GM11168 (cell line): ENCODE results near the gene SPOPL.

Experiments used
- in situ Hi-C: fragments of 300-500 bp; cut with MboI; formaldehyde crosslinking; loops from one replicate; pipeline ENCODE4 v1.12.0; 2022; ENCODE audit warnings: low sequenced_read_pairs; ENCODE audit not compliant: unreplicated experiment

The SPOPL gene

DNA sequence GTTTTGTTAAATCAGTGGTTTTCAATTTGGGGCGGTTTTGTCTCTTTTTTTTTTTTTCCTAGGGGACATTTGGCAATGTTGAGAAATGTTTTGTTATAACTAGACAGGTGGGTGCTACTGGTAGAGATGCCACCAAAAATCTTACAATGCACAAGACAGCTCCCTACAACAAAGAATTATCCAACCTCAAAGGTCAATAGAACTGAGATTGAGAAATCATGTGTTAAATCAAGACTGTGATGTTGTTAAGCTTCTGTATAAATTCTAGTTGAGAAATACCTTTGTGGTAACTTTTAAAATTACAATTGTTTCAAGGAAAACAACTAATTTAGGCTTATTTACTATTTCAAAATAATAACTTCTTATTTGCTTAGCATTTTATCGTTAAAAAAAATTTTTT lies 9.4 kb upstream of the SPOPL start:
- in situ Hi-C loops, result loop anchor here (25.0 kb wide), 1 partner anchor 295 kb away; the partner anchor contains the start of gene NXPH2

DNA sequence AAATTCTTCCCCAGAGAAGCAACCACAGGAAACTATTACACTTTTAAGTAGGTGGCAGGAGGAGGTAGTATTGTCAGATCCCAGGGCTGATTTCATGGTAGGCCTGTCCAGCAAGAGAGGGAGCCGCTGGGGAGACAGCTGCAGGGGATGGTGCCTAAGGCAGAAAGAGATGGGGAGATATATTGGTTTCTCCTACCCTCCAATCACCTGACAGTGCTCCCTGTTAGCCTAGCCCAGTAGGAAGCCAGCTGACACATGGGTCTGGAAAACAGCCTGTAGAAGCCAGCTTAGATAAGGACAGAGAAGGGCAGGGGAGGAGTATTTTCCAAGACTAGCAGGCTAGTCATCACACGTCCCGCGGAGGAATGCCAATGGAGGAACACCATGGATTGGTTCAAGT lies 8.2 kb upstream of the SPOPL start:
- in situ Hi-C loops, result loop anchor here (25.0 kb wide), 1 partner anchor 294 kb away; the partner anchor contains the start of gene NXPH2

DNA sequence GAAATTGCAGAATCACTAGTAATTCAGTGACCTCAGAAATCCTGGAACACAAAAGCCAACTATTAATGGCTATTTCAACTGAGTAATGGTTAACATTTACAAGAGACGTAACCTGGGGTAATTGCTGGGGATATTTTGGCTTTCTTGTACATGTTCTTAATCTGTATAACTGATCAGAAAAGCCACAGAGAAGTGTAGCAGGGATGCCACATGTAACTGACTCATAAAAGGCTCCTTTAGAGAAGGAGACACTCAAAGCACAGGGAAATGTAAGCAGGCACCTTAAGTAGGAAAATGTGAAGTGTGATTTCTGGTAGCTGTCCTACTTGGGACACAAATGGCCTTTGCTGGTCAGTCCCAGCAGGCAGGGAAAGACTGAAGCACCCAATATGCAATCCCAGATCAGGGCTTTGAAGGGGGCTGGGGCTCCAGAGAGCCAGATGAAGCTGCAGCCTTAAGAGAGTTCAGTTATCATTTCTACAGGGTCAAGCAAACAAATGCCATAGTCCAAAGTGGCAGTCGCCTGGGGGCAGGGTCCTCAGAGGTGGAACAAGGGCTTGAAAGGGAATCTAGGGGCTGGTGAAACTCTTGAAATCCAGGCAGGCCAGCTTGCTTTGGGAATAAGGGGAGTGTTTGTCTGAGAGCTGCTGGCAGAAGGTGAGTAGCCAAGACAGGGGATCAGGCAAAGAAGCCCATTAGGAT lies 7.2 kb upstream of the SPOPL start:
- in situ Hi-C loops, result loop anchor here (25.0 kb wide), 1 partner anchor 293 kb away; the partner anchor contains the start of gene NXPH2

DNA sequence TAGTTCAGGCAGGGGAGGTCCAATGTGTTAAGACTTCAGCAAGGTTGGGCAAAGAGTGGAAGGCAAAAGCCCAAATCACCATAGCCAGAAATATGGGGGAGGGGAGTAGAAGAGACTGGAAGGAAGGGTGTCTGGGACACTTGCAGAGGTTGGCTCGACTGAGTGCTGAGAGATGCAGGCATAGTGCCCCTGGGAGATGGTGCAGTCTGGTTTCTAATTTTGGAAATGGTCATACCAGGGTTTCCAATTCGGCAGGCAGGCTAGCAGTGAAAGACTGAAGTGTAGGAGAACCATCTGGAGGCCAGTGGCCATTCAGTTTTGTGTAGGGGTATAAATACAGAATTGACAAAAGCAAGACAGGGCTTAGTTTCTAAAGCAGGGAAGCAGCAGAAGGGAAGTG lies 6.2 kb upstream of the SPOPL start:
- in situ Hi-C loops, result loop anchor here (25.0 kb wide), 1 partner anchor 292 kb away; the partner anchor contains the start of gene NXPH2

DNA sequence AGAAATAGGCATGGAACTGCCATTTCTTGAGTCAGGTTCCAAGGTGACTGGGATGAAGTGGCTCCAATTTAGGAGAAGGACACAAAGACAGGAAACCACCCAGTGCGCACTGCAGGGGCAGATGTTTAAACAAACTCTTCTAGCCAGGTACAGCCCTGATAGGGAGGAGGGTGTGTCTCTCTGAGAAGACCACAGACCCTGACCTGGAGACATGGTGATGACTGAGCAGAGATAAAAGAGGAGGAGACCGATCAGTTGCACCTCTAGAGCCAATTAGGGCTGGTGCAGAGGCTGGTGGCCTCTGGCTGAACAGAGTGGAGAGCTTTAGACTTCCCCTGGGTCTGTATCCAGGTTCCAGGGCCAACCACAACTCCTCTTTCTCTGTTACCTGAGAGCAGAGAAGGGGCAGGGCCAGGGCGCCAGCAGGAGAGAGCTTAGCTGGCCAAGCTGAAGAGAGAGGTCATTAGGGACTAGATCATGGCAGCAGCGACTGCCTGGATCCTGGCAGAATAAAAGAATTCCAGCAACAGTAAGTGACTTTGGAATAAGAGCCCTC lies 5.4 kb upstream of the SPOPL start:
- in situ Hi-C loops, result loop anchor here (25.0 kb wide), 1 partner anchor 291 kb away; the partner anchor contains the start of gene NXPH2

DNA sequence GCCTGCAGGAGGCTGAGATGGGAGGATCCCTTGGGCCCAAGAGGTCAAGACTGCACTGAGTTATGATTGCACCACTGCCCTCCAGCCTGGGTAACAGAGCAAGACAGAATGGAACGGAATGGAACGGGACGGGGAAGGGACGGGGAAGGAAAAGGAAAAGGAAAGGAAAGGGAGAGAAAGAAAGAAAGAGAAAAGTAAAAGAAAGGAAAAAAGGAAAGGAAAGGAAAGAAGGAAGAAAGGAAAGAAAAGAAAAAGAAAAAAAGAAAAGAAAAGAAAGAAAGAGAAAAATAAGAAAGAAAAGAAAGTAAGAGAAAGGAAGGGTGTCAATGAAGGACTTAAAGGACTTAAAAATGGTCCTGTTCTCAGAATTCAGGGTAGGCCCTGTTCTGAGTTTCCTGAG lies 4.3 kb upstream of the SPOPL start:
- in situ Hi-C loops, result loop anchor here (25.0 kb wide), 1 partner anchor 290 kb away; the partner anchor contains the start of gene NXPH2

DNA sequence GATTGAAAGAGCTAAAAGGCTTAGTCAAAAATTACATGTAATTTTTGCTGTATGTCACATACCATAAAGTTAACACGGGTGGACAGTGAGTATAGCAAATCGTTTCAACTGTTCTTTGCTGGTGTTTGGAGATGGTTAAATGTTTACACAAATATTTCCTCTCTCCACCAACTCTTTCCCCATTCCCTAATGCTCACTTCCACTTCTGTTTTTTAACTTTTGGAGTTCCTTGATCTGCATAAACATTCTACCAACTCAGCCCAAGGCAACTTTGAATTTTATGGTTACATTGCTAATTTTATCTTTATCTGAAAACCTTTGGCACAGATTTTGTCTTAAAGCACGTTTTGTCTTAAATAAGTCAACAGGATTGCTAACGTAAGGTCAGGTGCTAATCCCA lies 1.9 kb upstream of the SPOPL start:
- in situ Hi-C loops, result loop anchor here (25.0 kb wide), 1 partner anchor 288 kb away; the partner anchor contains the start of gene NXPH2

DNA sequence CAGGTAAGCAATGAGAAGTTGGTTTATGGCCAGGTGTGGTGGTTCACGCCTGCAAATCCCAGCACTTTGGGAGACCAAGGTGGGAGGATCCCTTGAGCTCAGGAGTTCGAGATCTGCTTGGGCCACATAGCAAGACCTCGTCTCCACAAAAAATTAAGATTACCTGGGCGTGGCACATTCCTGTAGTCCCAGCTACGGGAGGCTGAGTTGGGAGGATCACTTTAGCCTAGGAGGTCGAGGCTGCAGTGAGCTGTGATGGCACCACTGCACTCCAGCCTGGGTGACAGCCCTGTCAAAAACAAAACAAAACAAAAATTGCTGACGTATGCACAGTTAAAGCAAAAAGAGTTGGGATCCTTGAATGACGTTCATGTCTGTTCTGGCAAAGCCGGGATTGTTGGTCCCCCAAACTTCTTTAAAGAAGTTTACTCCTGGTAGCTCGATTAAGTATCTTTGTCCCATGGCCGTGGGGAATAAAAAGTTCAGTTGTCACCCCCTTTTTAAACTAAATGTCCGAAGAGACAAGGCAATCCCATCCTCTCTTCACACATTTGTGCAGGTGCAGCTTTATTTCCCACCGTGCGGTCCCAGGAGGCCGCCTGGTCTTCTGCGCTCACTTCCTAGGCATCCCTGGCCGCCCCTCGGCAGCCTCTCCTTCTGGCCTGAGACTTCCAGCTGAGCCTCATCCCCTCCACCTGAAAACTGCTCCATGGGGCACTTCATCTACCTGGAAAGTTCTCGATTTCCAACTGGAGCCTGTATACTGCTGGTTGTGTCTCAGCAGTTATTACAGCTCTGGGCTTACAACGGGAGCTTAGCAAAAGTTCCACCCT lies 762 bp upstream of the SPOPL start:
- in situ Hi-C loops, result no loop called here

DNA sequence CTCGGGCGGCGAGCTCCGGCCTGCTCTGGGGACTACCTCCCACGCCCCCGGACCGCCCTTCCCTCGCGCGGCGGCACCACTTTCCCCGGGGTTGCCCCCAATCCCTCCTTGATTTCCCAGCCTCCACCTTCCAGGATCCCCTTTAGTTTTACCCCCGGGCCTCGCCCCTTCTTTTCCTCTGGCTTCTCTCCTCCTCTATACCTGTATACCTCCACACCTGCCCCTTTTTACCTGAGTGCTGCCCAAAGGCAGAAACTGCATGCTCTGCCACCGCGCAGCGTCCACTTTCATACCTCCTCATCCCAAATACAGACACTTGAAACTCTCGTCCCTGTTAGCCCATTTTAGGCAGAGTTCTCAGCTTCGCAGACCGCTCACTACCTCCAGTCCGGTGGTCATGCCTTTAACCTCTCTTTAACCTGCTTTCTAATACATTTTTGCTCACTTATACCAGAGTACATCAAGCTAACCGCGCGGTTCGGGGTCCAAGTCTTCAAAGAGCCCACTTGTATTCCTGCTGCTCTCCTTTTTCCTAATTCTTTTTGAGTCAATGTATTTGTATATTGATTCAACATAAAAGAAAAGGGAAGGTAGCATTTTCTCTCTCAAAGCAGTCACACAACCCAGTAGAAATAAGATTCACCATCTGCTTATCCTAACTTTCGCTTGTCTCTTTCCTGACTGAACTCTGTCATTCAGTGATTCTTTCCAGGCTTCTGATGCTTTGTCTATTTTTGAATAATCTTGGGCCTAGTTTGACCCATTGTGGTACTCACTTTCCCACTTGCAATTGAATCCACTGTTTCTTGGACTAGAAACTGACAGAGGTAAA lies 901 bp downstream of the SPOPL start:
- in situ Hi-C loops, result no loop called here

DNA sequence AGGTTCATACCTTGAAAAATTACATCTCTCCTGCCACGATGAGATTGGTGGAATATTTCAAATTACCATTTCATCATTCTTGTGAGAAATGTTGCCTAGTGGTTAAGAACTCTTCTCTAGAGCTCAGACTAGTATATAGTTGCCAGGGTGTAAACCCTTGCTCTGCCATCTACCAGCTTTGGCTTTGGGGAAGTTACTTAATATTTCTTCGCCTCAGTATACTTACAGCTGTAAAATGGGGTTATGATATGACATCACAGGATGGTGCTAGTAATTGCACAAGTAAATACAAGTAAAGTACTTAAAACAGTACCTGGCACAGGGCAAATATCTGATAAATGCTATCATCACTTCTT lies 1.5 kb downstream of the SPOPL start:
- in situ Hi-C loops, result no loop called here

DNA sequence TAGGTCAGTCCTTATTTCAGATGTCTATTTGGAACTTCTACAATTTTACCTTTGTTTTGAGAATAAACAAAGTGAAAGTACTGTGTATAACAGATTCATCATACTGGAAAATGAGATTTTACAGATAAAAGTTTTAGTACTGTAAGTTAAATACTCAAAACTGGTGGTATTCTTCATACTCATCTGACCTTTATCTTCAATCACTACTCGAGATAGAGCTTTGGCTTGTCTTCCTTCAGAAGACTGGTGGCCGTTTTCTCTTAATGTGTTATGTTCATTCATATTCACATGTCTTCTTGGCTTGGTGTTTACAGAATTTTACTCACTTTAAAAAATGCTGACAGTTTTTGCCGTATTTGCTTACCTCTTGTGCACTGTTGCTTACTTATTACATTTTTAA lies 2.1 kb downstream of the SPOPL start:
- in situ Hi-C loops, result no loop called here

DNA sequence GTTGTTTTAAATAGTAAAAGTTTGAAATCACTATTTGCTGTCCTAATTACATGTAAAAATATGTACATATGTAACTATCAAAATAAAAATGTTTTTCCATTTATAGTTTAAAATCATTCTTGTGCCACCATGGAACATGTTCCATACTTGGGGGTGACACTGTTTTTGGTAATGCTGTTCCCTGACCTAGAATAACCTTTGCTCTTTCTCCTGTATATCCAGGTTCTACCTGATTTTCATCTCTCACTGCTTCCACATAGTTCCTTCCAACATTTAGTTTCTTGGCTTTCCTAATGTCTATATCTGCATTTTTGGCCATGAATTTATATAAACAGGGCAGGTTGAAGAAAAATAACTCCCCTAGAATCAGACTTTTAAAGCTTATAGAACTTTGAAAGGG lies 2.5 kb downstream of the SPOPL start:
- in situ Hi-C loops, result no loop called here

DNA sequence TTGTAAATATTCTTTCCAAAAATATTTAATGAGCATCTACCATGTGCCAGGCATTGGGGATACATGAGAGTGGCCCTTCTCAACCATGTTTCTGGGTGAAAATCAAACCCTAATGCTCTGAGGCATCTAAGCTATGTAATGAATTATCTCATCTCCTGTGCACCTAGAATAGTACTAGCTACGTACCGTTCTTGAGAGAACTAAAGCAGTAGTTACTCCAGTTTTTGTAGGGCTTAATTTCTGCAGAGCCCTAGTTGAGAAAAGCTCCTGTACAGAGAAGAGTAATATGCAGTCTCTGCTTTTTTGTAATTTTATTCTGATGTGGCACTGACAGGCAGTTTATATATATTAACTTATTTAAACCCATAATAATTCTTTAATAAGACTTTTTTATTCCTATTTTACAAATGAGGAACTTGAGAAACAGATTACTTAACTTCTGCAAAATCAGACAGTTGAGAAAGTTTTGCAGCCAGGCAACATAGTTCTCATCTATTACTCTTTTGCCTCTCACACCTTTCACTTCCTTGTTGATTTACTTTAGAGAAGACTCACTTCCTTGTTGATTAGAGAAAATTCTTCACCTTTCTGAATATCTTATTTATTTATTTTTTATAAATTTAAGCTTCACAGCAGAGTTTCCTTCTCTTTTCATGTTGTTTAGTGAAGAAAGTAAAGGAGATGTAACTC lies 3.1 kb downstream of the SPOPL start:
- in situ Hi-C loops, result no loop called here

DNA sequence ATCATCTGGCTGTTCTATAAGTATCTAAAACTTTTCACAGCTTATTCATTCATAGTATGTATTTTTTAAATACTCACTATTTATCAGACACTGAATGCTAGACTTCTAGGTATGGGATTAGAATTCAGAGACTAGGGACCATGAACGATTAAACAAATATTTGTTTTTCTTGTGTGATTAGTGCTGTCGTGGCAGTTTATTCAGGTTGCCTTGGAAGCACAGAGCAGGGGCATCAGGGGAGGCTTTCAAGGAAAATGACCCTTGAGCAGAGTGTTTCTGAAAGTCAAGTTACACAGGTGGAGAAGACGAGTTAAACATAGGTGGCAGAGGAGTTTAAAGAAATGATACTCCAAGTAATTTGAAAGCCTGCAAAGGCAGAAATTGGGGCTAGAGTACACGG lies 5.7 kb downstream of the SPOPL start:
- in situ Hi-C loops, result no loop called here

DNA sequence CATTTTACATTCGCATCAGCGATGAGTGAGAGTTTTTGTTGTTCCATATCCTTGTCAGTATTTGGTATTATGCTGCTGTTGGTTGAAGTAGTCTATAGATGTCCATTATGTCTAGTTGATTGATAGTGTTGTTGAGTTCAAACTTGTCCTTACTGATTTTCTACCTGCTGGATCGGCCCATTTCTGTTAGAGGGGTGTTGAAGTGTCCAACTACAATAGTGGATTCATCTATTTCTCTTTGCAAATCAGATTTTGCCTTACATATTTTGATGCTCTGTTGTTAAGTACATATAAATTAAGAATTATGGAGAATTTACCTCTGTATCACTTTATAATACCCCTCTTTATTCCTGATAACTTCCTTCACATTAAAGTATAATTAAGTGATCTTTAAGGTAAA lies 8.7 kb downstream of the SPOPL start:
- in situ Hi-C loops, result no loop called here

DNA sequence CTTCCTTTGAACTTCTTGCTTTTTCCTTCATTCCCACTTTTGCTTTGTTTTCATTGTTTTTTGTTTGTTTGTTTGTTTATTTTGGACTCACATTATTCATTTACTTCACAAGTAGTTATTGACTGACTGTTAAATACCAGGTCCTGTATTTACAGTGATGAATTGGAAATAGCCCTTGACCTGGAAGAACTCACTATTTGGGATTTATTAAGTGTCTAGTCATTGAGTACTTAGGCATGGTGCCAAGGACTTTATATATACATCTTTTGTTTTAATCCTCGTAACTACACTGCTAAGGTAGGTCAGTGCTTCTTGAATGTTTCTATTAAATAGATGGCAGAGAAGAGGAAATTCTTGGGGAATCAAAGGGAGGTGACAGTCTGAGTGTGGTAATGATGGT lies 11.1 kb downstream of the SPOPL start:
- in situ Hi-C loops, result no loop called here

DNA sequence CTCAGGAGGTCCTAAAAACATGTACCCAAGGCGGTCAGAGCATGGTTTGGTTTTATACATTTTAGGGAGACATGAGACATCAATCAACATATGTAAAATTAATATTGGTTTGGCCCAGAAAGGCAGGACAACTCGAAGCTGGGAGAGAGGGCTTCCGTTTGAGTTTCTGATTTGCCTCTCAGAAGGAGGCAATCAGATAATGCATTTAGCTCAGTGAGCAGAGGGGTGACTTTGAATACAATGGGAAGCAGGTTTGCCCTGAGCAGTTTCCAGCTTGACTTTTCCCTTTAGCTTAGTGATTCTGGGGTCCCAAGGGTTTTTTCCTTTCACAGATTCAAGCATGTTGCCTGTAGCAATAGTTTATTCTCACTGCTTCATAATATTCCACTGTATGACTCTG lies 12.6 kb downstream of the SPOPL start:
- in situ Hi-C loops, result no loop called here

DNA sequence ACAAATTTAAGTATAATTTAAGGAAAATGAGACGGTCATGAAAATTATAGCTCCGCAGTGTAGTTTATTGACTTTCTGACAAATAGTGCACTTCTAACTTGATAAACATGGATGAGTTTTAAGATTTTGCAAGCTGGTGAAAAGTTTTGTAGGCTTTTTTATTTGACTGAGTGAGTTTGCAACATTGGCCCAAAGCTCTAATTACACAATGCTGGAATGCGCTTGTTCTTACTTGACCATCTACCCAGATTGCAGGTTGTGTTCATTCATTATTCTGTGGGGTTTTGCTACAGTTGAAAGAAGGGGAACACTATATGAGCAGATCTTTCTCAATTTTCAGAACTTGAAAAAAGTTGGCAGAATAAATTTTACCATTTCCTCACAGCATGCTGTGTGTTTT lies 13.5 kb downstream of the SPOPL start:
- in situ Hi-C loops, result no loop called here

DNA sequence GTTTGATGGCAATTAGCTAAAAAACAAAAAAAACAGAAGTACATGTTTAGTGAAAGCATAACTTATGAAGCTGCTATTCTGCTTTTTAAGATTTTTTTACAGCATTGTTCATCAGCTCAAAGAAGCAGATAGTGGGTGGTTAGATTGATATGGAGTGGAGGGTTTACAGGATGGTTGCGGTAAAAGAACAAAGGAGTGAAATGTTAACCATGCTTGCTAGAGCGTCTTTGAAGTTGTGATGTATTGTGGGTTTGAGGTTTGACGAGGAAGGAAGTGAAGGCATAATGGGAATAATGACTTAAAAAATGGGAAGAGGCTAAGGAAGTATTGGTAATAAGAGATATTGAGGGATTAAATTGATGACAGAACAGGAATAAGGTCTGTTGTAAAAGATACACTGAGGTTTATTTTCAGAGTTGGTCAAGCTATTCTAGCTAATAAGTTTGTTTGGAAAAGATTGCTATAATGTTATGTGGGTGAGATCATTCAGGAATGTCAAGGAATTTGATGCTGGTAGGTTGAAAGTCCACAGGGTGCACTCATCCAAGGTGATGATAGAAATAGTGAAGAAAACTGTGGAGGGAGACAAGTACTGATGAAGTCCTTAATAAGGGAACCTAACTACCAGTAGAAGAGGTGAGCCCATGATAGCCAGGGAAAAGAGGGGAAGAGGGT lies 14.6 kb downstream of the SPOPL start:
- in situ Hi-C loops, result no loop called here
